Middle frontal gyrus (tissue), 1 donor: Measurements from ENCODE around the gene MMAA.

Experiments
- DNase-seq: peaks from one replicate; pipeline ENCODE4 v3.0.0-alpha.2; 2015; ENCODE audit warnings: low spot score; ENCODE audit errors: extremely low spot score

The MMAA gene

DNA sequence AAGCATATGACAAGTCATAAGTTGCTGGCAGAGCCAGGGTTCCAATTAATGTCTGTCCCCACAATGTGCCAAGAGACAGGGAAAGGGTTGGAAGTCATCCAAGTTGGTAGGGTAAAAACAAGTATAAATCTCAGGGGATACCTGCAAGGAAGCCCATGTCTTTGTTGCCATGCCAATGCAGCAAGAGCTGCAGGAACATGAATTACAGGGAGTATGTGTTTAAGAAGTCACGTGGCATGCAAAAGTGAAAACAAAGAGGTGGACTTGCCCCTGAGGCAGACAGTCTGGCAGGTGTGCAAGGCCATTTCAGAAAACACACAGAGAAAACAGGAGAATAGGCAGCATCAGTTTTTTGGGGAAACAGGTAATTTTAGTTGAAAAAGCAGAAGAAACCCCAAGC lies 90.2 kb downstream of the MMAA start:
- no peak for DNase-seq
